HG03558 (cell line): ENCODE results near the gene ABI1.
"Not testable (repeated sequence)": the region's sequence is repeated elsewhere in the genome, so short reads cannot be mapped to it uniquely, and the experiment has no call there.

Experiments
- ATAC-seq: cut with Tn5 transposase; IDR thresholded peaks from one replicate; pipeline ENCODE4 v1.9.1; 2021; ENCODE audit warnings: moderate number of reproducible peaks; ENCODE audit not compliant: unreplicated experiment; ENCODE audit errors: extremely low read depth

Gene ABI1

DNA sequence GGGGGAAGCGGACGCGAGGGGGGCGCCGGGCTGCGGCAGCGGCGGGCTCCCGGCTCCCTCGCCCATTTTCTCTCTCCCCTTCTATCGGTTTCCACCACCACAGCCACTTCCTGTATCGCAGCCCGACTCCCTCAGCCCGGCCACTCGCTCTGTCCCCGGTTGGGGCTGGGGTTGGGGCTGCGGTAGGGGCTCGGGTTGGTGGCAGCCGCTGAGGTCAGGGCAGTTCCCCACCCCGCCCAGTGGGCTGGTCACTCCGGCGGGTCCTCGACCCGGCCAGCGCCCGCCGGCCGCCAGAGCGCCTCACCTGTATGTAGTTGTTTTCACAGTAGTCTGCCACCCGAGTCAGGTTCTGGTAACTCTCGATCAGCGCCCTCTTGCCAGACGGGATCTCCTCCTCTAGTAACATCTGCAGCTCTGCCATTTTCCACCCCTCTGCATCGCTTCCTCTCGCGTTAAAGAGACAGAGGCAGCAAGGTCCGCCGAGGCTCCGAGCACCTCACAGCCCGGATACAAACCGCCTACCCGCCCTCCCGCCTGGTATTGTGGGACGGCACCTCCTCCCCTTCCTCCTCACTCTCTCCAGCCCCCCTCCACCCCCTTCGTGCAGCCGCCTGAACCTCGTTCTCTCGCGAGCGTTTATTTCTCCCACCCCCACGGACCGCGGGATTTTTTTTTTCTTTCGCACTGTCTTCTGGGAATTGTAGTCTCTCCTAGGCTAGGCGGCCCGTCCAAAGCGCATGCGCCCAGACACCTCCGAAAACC lies at the start of gene ABI1:
Gene ABI1, minus strand, starts transcription at position 516 of the 762 bp plus-strand sequence. Its CDS starts 95 bp downstream, at position 421.
- peak; percentile 41 for ATAC-seq

DNA sequence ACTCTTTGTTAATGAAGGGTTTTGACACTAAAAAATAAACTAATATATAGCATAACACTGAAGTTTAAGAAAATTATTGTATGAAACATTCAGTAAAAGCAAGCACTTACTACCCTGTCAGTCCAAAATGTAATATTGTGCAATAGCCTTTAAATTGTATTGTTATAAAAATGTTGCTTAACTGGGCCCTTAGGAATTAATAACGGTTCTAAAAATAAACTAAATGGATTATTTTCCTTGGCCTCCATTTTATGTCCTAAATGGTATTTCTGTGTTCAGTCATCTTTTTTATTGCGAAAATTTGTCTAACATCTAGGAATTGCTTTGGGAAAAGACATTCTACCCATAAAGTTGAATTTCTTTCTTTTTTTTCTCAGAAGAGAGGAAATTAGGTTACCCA lies 49.0 kb upstream of the ABI1 start:
- ATAC-seq, result no peak

DNA sequence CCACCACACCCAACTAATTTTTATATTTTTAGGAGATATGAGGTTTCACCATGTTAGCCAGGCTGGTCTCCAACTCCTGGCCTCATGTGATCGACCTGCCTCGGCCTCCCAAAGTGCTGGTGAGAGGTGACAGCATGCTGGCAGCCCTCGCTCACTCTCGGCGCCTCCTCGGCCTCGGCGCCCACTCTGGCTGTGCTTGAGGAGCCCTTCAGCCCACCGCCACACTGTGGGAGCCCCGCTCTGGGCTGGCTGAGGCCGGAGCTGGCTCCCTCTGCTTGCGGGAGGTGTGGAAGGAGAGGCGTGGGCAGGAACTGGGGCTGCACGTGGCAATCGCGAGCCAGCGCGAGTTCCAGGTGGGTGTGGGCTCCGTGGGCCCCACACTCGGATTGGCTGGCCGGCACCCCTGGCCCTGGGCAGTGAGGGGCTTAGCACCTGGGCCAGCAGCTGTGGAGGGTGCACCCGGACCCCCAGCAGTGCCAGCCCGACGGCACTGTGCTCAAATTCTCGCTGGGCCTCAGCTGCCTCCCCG lies 44.6 kb upstream of the ABI1 start:
- ATAC-seq, result not testable (repeated sequence)

DNA sequence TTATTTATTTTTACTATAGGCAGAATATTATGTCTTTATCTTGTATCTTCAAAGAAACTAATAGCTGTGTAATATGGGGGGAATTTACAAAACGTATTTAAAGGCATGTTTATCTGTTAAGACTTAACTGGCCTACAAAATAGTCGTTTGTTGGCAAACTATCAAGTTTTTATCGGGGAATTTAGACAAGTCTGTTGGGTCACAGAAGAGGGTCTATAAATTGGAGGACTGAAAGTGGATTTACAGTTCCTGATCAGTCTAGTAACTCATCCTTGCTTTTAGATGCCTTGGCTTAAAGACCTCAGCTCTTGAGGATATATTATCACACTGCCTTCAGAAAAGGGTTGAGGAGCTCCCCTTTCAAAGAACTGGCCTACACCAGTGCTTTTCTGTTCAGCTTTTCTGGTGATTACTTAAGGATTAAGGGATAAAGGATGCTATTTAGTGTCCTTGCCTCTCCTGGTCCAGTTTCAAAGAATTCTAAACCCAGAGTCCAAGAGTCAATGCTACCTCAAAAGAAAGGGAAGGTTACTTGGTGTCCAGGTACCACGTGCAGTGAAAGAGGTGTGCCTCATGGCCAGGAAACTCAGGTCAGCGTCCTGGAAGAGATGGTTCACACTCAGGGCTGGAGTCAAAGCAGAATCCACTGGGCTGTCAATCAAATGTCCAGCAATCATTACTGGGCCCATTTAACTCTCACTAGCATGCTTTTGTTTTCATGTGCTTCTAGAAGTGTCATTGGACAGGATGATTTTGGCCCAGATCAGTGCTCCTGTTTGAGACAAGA lies 42.9 kb upstream of the ABI1 start:
- ATAC-seq, result no peak

DNA sequence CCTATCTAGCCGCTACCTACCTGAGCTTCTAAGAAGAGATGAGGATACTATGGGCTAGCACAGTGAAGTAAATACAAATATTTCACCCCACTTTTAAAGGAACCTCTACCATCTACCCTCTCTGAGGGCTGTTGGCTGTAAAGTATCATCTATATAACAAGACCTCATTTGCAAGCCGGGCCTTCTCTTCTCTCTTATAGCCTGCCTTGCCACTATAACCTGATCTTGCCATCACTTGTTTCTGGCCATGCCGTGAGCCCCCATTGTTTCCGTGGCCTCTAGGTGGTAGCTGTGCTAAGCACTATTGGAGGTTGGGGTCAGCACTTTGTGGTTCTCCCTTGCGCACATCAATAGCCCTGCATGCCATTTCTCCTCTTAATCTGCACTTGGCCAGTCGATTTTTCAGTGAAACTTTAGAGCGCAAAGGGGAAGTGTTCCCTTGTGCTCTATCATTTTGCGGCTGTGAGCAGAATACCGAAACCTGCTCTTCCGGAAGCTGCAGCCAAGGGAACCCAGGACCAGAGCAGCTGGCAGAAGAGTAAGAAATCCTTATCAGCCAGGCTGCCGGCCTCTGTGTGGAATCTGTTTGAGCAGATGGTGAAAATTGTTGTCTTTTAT lies 31.7 kb upstream of the ABI1 start:
- ATAC-seq, result not testable (repeated sequence)

DNA sequence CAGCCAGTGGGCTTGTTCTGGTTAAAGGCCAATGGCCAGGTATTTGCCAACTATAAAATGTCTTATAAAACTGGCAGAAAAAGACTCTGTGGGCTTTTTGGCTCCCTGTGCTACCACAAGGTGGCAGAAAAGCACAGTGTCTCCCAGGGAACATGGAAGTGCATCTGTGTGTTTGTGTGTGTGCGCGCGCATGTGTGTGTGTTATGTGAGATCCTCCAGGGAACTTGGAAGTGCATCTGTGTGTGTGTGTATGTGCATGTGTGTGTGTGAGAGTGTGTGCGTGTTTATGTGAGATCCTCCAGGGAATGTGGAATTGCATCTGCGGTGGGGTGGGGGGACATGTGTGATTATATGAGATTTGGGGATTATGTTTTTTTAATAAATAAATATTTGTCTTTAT lies 30.2 kb upstream of the ABI1 start:
- ATAC-seq, result no peak

DNA sequence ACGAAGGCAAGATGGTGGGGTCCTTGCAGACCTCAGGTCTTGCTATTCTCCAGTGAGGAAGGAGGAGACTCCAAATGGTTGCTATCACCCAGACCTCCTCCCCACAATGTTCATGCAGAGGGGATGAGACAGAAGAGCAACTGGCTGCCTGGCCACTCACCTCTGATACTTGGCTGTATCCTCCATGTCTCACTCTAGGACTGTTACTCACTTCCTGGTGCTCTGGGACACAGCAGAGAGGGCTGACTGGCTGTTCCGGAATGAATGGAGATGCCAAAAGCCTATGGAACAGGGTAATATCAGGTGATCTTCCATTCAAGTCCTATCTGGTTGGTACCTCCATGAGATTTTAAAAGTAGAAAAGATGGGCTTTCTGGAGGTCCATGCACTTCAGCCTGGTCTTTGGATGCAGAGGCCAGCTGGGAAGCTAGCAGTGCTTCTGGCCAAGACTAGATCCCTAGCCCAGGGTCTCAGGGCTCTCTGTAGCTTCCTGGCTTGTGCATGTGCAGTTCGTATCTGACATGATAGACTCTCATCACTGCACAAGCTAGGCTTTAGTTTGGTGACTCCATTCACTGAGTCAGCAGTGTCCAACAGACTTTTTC lies 27.0 kb upstream of the ABI1 start:
- ATAC-seq, result no peak

DNA sequence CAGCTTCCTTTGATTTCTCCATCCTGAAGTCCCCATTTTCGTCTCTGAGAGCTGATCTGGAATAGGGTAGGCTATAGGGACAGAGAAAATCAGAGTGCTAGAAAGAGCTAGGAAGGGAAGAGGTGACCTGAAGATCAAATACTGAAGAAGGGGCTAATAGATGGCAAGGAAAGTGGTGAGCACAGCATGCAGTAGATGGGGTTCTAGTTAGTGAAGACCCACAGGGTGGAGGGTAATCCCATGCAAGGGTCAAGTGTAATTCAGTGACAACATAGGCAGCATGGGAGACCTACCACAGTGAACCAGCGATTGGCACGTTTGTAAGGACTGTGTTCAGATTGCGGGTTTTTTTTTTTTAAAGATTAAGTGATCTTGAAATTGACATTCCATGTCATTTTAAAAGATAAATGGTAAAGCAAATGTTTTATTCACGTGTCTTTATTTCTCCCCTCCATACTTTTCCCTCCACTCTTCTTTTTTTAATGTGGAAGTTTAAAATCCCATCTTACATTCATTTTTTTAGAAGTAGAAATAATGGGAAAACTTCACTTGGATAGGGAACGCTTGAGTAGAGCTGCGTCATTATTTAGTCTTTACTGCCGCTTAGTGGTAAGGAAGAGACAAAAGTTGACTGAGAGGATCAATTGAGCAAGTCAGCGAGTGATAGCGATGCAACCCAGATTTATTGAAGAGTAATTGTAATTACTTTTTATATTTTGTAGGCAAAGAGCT lies 21.0 kb upstream of the ABI1 start:
- peak; percentile 70 for ATAC-seq

DNA sequence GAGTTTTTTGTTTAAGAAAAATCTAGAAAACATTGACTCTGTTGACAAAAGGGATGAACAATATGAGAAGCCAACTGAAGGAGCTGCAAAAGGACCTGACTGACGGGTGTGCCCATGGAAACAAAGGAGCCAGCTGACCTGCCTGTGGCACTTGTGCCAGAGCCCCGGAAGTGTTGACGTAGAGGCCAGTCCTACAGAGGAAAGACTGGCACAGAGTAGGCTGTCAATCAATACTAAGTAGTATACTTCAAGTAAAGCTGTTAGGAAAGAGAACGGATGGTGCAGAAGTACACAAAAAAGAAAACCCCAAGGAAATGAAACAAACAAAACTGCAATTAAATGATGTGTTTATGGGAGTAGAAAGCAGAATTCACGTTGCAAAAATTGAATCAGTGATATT lies 19.0 kb upstream of the ABI1 start:
- ATAC-seq, result no peak

DNA sequence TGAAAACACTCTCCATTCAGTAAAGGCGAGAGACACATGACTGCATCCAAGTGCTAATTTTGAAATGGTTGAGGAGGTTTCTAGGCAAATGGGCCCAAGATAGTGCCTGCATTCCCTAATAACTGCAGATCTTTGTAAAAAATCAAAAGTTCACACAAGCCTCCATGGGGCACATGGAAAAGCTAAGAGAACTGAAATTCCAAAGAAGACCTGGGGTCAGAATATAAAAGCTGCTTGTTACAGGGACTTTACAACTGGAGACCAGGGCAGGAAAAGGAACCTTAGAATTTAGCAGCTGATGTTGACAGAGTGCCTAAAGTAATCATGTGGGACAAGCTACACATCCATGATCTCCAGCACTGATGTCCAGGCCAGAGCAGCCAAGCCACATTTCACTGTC lies 10.0 kb upstream of the ABI1 start:
- ATAC-seq, result no peak

DNA sequence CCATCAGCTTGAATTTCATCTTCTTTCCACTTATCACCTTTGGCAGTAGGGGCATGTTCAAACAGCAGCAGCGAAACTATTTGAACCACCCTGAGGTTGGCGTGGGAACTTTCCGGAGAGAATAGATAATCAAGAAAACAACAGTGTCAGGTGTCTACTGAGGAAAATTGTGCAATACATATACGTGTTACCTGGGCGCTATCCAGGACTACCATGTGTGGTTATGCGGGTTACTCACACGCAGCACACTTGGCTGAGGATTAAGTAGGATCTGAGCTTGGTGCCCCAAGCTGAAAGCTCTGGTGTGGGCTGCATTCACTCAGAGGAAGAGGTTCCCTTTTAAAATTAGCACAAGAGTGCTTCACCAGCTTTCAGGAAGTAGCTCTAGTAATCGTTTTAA lies 8.8 kb upstream of the ABI1 start:
- ATAC-seq, result no peak

DNA sequence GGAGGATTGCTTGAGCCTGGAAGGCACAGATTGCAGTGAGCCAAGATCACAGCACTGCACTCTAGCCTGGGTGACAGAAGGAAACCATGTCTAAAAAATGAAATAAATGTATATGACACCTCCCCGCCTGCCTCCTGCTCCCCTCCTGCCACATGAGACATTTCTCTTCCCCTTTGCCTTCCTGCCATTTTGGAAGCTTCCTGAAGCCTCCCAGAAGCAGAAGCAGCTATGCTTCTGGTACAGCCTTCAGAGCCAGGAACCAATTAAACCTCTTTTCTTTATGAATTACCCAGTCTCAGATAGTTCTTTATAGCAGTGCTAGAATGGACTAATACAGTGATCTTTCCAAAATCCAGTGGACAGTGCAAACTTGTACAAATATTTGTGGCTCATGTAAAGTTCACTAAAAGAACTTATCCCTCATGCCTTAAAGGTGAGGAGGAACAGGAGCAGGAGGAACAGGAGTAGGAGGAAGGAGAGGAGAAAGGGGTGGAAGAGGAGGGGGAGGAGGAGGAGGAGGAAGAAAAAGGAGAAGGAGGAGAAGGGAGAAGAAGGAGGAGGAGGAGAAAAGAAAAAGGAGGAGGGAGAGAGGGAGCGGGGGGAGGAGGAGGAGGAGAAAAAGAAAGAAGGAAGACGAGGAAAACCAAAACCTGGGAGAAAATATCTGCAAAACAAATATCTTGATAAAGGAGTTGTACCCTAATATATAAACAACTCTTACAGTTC lies 2.8 kb upstream of the ABI1 start:
- no peak for ATAC-seq

DNA sequence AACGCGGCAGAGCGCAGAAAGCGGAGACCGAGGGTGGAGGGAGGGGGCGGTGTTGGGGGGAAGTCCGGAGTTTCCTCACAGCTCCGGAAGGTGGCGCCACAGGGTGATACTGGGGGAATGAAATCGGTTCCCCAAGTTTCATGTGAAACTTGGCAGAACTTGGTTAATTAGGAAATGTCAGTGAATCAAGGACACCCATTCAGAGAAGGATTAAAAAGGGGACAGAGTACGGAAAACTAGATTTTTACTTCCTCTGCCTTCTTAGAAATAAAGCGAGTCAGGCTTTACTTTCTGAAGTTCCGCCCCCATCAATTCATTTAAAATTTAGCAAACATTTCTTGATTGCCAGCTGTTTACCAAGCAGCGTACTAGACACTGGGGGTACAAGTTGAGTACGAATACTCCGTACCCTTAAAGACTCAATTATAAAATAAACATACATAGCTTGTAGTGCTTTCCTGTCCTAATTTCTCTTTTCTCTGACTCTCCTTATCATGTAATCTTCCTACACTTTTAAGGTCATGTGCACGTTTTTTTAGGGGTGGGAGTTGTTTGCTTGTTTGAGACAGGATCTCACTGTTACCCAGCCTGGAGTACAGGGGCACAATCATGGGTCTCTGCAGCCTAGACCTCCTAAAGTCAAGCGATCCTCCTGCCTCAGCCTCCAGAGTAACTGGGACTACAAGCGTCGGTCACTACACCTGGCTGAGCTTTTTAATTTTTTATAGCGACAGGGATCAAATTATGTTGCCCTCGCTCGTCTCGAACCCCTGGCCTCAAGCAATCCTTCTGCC lies 644 bp upstream of the ABI1 start:
- no peak for ATAC-seq

DNA sequence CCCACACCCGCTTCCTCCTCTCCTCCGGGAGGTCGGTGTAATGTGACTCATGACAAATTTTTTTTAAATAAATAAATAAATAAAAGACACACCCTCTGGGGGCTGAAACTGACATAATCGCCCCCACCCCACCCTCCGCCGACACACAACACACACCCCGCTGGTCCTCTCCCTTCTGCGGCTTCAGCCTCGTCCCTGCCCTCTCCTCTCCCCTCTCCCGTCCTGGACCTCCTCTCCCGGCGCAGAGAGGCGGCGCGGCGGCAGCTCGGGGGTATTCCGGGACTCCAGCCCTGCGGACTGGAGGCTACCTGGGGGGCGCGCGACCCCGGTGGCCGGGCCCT lies 686 bp downstream of the ABI1 start:
- no peak for ATAC-seq

DNA sequence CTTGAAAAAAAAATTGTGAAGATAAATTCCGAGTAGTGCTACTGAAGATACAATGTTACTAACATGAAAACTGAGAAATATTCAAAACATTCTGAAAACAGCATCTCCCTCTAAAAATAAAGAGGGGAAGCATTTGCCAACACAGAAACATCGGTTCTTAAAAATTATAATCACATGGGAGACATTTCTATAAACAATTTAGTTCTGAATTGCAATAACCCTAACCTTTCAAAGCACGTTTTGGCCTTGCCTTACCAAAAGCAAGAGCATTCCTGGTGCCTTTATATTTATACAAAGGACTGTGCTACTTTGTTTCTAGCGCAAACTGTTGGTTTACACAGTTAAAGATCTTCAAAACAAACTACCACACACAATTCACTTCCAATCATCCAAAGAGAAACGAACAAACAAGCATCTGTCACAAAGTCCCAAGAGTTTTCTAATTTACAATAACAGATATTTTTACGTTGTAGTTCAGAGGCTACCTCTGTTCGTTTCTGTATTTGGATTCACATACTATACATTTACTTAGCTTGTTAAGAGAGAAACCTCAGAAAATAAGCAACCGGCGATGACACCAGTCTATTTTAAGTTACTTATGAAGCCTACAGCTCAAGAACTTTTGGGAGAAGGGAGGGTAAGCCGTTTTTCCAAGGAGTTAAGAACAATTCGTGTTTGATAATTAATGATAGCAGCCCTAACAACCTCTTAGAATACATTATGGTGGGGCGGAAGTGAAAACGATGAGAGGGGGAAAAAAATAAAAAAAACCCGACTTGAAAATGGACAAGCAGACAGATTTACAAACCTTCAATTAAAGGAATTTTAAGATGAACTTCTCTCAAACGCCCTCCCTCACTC lies 1.3 kb downstream of the ABI1 start:
- ATAC-seq, result no peak

DNA sequence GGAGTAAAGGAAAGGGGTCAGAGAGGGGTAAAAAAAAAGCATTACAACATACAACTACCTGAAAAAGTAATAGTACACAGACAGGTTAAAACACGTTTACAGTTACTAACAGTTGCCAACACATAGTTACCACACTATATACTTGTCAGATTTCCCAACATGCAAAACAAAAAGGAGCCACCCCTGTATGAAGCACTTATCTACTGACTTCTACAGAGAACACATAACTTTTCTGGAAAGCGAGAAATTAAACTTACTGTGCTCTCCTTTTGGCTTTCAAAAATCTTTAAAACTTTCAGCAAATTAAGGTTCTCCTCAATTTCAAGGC lies 2.1 kb downstream of the ABI1 start:
- ATAC-seq, result no peak

DNA sequence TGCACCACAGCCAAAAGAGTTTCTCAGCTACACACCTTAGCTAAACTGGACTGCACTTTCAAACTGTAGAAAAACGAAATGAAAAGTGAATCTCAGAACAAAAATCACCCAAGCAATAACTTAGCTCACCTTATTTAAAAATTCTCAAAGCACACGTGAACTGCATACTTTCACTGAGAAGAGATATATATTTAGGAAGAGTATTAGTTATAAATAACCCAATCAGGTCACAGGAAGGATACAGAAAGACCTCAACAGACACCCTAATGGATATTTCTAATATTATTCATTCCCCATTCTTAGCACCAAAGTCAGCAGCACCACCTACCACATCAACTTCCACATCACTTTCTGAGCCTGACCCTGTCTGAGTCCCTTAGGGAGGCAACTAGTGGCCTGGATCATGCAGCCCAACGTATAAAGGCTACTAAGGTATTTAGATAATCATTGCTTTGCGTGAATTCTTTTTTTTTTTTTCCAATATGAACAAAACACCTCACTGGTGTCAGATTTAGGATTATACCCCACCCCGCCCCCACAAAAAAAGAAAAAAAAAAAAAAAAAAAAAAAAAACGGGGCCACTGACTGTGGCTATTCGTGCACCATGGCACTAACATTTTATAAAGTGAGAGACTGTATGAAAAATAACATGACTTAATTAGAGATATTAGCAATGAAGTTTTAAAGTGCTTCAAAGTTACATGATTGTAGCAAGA lies 2.6 kb downstream of the ABI1 start:
- ATAC-seq, result peak; percentile 24
